ENCODE measurements around the gene CTH.
"Not testable (repeated sequence)": the region's sequence is repeated elsewhere in the genome, so short reads cannot be mapped to it uniquely, and the experiment has no call there.

CTH gene

DNA sequence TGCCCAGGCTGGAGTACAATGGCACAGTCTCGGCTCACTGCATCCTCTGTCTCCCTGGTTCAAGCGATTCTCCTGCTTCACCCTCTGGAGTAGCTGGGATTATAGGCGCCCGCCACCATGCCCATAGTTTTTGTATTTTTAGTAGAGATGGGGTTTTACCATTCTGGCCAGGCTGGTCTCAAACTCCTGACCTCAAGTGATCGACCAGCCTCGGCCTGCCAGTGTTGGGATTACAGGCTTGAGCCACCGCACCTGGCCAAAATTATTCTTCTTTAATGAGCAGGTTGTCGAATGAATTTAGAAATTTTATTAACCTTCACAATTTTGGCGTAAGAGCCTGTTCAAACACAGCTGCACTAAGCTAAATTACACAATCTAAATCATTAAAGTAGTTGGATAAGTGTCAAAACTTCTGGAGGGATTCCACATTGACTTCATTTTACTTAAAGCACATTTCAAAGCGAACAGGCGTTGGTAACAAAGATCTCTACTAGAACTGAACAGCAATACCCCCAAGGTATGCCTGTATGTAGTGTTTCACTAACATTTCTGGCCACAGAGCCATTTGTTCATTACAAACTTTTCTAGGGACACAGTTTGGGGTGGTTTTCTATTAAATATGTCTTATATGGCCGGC is 5.2 kb upstream of the CTH start:
- in situ Hi-C loops (cut with HindIII; ENCODE audit: low sequenced_read_pairs) = no loop called here

DNA sequence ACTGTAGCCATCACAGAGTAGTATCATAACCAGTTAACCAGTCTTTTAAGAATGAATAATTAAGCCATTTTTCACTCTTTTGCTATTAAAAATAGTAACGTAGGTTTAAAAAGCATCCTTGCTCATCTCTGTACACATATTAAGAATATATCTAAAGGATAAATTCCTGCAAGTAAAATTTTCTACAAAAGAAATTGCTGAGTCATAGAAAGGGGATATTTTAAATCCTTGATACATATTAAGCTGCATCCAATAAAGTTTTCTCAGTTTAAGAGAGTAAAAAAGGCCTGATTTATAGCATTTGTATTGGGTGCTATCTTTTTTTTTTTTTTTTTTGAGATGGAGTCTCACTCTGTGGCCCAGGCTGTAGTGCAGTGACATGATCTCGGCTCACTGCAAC is 1.9 kb upstream of the CTH start:
- in situ Hi-C loops (cut with HindIII; ENCODE audit: low sequenced_read_pairs) = no loop called here

DNA sequence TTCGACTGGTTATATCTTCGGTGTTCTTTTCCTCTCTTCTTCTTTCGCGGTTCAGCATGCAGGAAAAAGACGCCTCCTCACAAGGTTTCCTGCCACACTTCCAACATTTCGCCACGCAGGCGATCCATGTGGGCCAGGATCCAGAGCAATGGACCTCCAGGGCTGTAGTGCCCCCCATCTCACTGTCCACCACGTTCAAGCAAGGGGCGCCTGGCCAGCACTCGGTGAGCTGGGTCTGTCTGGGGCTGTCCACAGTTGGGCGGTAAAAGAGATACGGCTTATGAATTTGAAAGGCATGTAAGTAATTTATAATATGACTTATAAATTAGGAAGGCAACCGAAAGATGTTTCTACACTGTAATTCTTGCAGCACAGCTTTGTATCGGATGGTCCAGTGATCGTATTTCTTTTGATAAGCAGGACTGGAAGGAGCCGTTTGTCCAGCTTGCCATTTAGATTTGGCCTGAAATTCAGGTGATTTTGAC is 334 bp downstream of the CTH start:
- in situ Hi-C loops (cut with HindIII; ENCODE audit: low sequenced_read_pairs) = no loop called here

DNA sequence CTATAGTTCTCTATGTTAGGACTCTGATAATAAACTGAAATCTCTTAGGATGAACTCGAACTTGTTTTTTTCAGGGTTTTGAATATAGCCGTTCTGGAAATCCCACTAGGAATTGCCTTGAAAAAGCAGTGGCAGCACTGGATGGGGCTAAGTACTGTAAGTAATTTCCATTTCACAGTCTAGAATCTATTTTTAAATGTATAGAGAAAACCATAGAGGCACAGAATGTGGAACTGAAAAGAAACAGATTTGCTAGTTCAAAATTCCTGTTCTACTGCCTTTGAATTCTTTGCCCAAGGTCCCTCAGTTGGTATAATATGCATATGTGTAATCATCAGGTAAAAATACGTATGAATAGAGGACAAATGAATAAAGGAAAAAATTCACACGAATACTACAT is 4.8 kb downstream of the CTH start:
- in situ Hi-C loops (cut with HindIII; ENCODE audit: low sequenced_read_pairs) = no loop called here

DNA sequence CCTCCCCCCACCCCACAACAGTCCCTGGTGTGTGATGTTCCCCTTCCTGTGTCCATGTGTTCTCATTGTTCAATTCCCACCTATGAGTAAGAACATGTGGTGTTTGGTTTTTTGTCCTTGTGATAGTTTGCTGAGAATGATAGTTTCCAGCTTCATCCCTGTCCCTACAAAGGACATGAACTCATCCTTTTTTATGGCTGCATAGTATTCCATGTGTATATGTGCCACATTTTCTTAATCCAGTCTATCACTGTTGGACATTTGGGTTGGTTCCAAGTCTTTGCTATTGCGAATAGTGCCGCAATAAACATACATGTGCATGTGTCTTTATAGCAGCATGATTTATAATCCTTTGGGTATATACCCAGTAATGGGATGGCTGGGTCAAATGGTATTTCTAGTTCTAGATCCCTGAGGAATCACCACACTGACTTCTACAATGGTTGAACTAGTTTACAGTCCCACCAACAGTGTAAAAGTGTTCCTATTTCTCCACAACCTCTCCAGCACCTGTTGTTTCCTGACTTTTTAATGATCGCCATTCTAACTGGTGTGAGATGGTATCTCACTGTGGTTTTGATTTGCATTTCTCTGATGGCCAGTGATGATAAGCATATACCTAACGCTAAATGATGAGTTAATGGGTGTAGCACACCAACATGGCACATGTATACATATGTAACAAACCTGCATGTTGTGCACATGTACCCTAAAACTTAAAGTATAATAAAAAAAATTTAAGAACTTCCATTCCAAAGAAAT is 8.1 kb downstream of the CTH start:
- in situ Hi-C loops (cut with HindIII; ENCODE audit: low sequenced_read_pairs) = not testable (repeated sequence)

DNA sequence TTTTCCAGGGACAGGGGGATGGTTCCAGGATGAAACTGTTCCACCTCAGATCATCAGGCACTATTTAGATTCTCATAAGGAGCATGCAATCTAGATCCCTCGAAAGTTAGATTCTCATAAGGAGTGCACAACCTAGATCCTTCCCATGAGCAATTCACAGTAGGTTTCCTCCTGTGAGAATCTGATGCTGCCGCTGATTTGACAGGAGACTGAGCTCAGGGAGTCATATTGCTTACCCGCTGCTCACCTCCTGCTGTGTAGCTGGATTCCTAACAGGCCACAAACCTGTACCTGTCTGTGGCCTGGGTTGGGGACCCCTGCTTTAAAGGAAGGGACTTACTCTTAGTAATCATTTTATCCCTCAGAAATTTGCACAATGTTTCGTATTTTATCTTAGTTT is 9.3 kb downstream of the CTH start:
- in situ Hi-C loops (cut with HindIII; ENCODE audit: low sequenced_read_pairs) = no loop called here

DNA sequence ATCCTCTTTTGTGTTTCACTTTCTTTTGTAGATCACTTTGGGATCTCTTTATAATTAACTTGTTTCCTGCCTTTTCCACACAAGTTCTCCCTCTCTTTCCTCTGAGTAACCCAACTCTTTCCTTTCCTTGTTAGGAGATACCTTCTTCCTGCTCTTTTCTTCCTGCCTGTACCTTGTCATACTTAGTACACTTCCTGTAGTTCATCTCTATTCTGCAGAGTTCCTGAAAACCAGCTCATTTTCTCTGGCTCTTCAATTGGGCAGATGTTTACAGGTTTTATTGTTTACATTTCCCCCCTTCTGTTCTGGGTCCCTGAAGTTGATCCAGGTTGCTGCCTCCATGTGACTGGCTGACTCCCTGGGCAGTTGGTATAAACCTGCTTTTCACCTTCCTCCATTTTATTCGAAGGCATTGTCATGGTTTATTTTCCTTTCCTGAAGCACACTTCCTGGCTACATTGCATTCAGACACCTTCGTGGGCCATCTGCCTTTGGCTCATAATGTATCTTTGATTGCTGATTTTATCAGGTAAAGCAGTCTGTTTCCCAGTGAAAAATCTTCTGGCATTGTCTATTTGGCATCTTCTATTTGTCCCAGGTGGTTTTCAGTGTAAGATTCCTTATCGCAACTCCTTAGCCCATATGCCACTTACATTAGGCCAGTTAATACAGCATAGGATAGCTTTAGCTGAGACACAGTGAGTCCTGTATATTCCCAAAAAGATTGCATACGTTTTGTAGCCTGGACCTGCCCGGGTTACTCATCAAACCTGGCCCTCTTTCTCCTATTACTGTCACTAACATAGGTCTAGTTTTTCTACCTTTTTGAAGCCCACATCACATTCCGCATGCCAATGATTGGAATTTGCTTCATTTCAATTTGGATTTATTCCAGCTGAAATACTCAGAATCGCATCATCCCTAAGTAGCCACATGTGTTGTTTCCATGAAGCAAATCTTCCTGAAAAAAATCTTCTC is 15.4 kb downstream of the CTH start:
- in situ Hi-C loops (cut with HindIII; ENCODE audit: low sequenced_read_pairs) = no loop called here

DNA sequence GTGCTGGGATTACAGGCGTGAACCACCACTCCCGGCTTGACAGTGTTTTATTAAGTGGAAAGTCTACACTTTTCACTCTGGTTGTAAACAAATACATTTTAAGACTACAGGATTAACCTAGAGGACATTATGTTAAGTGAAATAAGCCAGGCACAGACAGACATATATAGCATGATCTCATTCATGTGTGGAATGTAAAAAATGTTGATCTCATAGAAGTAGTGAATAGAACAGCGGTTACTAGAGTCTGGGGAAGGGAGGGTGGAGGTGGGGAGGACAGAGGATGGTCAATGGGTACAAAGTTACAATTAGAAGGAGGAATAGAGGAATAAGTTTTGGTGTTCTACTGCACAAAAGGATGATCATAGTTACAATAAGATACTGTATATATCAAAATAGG is 16.9 kb downstream of the CTH start:
- in situ Hi-C loops (cut with HindIII; ENCODE audit: low sequenced_read_pairs) = no loop called here

DNA sequence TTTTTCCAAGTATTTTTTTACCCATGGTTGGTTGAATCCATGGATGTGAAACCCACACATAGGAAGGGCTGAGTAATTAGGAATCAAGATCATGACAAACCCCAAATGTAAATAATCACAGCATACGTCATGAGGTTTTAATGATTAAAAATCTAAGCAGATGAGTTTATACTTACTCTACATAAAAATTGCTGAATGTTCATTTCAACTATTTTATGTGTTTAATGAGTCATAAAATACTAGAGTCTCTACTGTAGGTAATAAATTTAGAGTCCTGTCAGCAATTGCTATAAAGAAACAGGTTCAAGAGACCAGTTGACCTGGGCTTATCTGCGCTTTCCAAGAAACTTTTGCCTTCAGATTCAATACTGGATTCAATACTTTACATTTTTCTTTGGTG is 18.2 kb downstream of the CTH start:
- in situ Hi-C loops (cut with HindIII; ENCODE audit: low sequenced_read_pairs) = no loop called here

DNA sequence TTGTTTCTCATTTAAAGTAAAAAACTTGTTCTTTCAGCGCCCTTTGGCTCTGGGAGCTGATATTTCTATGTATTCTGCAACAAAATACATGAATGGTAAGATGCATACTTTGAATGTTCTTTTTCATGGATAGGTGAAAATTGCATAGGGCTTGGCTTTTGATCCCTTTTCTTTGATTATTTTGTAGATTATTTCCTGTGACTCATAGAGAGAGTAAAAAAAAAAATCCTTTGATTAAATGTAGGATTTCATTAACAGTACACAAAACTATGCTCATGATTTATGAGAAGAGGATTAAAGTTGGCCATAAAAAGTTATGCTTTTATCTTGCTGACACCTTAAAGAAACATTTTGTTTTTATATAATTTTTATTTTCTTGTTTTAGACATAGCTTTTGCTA is 18.7 kb downstream of the CTH start:
- in situ Hi-C loops (cut with HindIII; ENCODE audit: low sequenced_read_pairs) = no loop called here

DNA sequence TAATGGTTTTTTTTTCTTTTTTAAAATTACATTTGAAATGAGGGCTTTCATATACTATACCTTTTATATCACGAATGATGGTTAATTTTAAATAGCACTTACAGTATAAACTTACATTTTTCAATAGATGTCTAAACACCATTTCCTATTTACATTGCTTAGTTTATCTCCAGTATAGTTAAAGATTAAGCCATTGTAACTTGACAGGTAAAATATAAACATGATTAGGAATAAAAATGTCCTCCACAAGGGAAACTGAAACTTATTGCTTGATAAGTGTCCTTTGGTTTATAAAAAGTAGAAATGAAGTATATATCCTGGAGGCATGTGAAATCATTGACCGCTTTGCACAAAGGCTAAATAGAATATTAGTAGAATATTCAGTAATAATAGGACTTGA is 20.2 kb downstream of the CTH start:
- in situ Hi-C loops (cut with HindIII; ENCODE audit: low sequenced_read_pairs) = no loop called here

DNA sequence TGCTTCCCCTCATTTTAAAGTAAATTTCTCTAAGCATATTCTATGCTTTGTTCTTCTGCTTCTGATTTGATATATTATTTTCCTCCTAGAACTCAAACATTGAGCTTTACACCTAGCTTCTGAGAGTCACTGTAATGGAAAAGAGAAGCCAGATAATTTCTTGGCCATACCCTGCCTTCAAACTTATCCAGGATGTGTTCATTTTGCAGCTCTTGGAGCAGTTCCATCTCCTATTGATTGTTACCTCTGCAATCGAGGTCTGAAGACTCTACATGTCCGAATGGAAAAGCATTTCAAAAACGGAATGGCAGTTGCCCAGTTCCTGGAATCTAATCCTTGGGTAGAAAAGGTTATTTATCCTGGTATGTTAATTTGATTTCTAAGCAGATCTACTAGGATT is 20.8 kb downstream of the CTH start:
- in situ Hi-C loops (cut with HindIII; ENCODE audit: low sequenced_read_pairs) = no loop called here

DNA sequence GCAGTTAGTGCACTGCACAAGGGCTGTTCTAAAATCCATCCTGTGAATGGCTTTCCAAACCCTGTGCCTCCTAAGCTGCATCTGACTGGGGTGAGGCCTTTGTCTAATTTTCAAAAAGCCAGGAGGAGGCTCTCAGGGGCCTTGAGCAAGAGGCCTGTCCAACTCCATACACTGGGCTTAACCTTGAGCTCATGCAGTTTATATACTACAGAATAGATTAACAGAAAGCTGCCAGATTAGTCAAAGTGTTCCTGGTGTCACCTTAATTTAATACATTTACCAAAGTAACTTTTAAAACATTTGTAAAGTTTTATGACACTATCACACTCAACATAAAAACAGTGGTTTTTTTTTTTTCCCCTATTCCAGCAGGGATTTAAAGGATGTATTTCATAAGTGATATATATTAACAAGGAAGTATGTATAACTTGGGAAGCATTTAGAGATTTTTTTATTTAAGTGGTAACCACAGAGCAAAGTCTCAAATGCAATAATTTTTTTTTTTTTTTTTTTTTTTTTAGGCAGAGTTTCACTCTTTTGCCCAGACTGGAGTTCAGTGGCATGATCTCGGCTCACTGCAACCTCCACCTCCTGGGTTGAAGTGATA is 23.3 kb downstream of the CTH start:
- in situ Hi-C loops (cut with HindIII; ENCODE audit: low sequenced_read_pairs) = no loop called here

DNA sequence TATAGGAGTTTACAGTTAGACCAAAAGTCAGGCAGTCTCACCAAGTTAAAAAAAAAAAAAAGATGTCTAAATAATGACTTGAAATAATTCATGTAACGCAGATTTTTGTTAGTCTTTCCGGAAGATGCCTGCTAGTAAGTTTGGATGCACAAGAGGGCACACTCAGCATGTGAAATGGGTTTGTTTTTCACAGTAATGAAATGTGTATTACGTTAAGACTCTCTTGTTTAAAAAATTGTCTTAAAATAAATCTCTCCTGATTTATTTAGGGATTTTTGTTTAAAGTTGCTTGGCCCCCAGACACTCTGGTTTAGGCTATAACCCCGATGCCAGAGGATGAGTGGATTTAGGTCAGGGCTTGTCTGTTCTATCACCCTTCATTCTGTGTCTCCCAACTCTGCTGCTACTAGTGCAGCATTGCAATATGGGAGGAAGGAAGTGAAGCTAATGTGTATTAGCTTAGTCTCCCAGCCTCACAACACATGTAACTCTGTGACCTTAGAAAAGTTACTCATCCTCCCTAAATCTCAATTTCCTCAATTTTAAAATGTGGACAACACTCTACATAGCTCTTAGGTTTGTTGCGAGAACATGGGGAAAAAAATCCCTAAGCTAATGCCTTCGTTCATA is 25.7 kb downstream of the CTH start:
- in situ Hi-C loops (cut with HindIII; ENCODE audit: low sequenced_read_pairs) = no loop called here

DNA sequence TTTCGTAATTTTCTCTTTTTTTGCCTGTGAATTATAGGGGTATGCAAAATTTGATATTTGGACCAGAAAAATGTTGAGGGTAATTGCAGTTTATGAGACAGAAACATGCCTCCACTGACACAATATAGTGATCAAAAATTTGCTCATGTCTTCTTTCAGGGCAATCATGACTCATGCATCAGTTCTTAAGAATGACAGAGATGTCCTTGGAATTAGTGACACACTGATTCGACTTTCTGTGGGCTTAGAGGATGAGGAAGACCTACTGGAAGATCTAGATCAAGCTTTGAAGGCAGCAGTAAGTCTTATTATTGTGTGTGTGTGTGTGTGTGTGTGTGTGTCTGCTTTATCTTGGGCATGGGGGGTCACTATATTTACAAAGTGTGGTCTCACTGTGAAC is 27.5 kb downstream of the CTH start:
- in situ Hi-C loops (cut with HindIII; ENCODE audit: low sequenced_read_pairs) = no loop called here

DNA sequence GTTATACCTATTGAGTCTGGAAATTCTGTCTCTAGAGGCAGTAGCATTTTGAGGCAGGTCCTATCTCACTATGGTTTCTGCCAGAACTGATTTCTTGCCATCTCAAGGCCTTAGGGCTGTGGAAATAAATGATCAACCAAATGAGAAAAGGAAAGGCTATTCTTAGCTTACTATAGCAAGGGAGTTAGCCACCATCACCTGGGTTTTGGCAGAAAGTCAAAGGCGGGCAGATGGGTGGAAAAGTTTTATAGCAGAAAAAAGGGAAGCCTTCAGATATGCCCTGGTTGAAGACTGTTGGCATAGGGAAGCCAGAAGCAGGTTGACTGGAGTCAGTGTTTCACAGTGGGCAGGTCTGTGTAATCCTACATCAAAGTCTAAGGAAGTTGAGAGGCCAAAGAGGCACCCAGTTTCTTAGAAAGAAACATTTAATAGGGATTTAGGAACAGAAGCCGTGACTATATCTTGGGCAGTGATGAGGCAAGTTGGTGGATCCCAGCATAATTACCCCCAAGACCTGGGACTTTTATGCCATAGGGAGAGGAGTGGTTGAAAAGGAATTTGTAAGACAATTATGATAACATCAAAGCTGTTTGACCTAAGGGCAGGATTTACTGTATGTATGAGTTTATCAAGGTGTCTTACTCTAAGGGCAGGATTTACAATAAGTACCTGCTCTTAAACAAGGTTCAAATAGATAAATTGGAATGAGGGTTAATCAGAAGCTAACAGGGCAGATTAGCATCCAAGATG is 29.7 kb downstream of the CTH start:
- in situ Hi-C loops (cut with HindIII; ENCODE audit: low sequenced_read_pairs) = no loop called here

DNA sequence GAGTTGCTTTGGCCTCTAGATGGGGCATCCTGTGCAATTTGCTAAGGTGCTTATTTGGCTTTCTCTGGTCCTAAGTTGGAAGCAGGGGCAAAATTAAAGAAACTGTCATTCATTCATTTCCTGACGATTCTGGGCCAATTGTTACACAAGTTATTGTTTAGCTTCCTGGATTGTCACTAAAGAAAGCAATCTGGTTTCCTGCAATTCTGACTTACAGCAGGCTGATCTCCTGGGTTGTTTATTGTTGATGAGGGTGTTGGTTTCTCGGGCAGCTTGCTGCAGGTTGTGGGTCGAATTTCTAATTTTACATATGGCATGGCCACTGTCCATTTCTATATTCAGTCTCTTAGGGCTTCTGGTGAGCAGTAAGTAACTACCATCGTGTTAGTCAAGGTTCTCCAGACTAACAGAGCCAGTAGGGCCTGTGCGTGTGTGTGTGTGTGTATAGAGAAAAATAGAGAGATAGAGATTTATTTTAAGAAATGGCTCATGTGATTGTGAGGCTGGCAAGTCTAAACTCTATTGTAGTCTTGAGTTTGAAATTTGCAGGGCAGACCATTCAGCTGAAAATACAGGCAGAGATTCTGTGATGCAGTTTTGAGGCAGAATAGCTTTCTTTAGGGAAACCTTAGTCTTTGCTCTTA is 30.4 kb downstream of the CTH start:
- in situ Hi-C loops (cut with HindIII; ENCODE audit: low sequenced_read_pairs) = no loop called here

DNA sequence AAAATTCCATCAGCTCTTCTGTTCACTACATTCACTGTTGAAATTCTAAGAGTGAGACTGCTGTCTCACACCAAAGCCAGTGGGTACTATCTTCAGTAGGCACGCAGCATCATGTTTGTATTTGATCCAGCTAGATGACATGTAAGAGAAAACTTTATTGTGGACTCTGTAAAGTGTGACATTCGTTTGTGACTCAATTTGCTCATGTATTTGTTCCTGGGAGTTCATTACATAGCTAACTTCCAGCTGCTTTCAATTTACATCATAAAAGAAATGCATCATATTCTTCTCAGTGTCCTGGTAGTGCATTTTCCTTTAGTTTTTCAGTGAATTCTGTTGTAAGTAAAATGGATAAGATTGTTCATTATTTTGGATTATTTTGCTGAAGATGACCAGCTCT is 31.4 kb downstream of the CTH start:
- in situ Hi-C loops (cut with HindIII; ENCODE audit: low sequenced_read_pairs) = no loop called here

DNA sequence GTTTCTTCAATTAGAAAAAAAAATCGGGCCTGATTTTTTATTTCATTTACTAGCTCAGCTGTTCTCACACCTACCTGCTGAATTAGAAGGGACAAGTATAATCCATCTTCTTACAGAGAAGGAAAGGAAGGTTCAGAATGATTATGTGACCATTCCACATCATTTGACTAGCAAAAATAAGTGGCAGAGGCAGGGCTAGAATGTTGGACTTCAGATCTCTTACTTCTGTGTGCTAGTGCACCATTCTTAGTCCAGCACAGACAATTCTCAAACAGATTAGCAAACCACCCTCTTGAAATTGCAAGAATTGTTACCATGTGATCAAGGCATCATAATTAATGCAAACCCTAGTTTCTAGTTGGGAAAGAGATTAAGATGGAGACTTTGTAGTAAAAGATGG is 32.7 kb downstream of the CTH start:
- in situ Hi-C loops (cut with HindIII; ENCODE audit: low sequenced_read_pairs) = no loop called here

All from DLD1 (cell line).